OCI-LY7 (cell line): ENCODE data around the gene ABHD6. TPM values are rescaled to one million over a fixed set of nuclear protein-coding genes. Genes with fewer than 3 reads are reported as not detected.

Experiments
- BruUV-seq: library from RNA; stranded (reverse); fragments of 400-500 nt; replicated peaks from 2 replicates; lab custom pipeline; 2021; lab: Mats Ljungman, UMichigan
- CTCF ChIA-PET: fragments of 300-600 bp; sonication (Branson Sonifier 250); formaldehyde crosslinking; loops from one replicate; lab custom pipeline; 2022; ENCODE audit warnings: antibody characterized with exemption; ENCODE audit not compliant: unreplicated experiment; lab: Charles Lee
- POLR2A ChIA-PET: fragments of 300-600 bp; sonication (Branson Sonifier 250); formaldehyde crosslinking; loops from one replicate; lab custom pipeline; 2022; ENCODE audit warnings: antibody characterized with exemption; lab: Charles Lee
- DNase-seq: peaks from one replicate; pipeline ENCODE4 v3.0.0-alpha.2; 2015; ENCODE audit warnings: low spot score
- H2AFZ ChIP-seq: fragments of 200-600 bp; sonication (generic), shearing (Covaris generic); 2 replicates; pipeline ENCODE4 v1.6.1; 2014; ENCODE audit warnings: mild to moderate bottlenecking, antibody characterized with exemption, low read length, moderate library complexity
- H3K27ac ChIP-seq: fragments of 200-600 bp; sonication (generic); 2 replicates; pipeline ENCODE4 v1.5.1; 2014; ENCODE audit warnings: mixed run types, low read depth, mild to moderate bottlenecking, moderate library complexity, low read length, inconsistent platforms; ENCODE audit not compliant: poor library complexity, severe bottlenecking
- H3K36me3 ChIP-seq: fragments of 200-600 bp; sonication (generic); 2 replicates; pipeline ENCODE4 v1.6.1; 2014; ENCODE audit warnings: mild to moderate bottlenecking, antibody characterized with exemption, low read length, moderate library complexity, mixed read lengths; ENCODE audit not compliant: insufficient read depth
- H3K4me1 ChIP-seq: fragments of 200-600 bp; sonication (generic); 2 replicates; pipeline ENCODE4 v1.5.1; 2014; ENCODE audit warnings: mild to moderate bottlenecking, low read length; ENCODE audit not compliant: insufficient read depth, poor library complexity, severe bottlenecking
- H3K4me2 ChIP-seq: fragments of 200-600 bp; sonication (generic); 2 replicates; pipeline ENCODE4 v1.6.1; 2014; ENCODE audit warnings: mild to moderate bottlenecking, low read length
- H3K4me3 ChIP-seq: fragments of 200-600 bp; sonication (generic); 2 replicates; pipeline ENCODE4 v1.5.1; 2014; ENCODE audit warnings: mild to moderate bottlenecking, low read depth, low read length; ENCODE audit not compliant: poor library complexity, severe bottlenecking
- H3K79me2 ChIP-seq: fragments of 200-600 bp; sonication (generic); 2 replicates; pipeline ENCODE4 v1.6.1; 2016; ENCODE audit warnings: low read depth, mild to moderate bottlenecking, low read length, moderate library complexity, mixed read lengths; ENCODE audit not compliant: insufficient read depth
- H3K9me2 ChIP-seq: fragments of 200-600 bp; sonication (generic); 2 replicates; pipeline ENCODE4 v1.6.1; 2016; ENCODE audit warnings: mild to moderate bottlenecking, low read length, mixed read lengths; ENCODE audit not compliant: insufficient read depth
- H3K9me3 ChIP-seq: fragments of 200-600 bp; sonication (generic); 2 replicates; pipeline ENCODE4 v1.6.1; 2014; ENCODE audit warnings: mild to moderate bottlenecking, mixed run types, low read length, mixed read lengths
- H4K20me1 ChIP-seq: fragments of 200-600 bp; sonication (generic); 2 replicates; pipeline ENCODE4 v1.6.1; 2014; ENCODE audit warnings: mild to moderate bottlenecking, antibody characterized with exemption, low read length, moderate library complexity, mixed read lengths; ENCODE audit not compliant: insufficient read depth
- CTCF ChIP-seq: fragments of 200-600 bp; sonication (generic); conservative IDR thresholded peaks from 2 replicates; pipeline ENCODE4 v1.5.1; 2014; ENCODE audit warnings: mild to moderate bottlenecking, antibody characterized with exemption, low read length, moderate library complexity, mixed read lengths
- EZH2phosphoT487 ChIP-seq: fragments of 200-600 bp; sonication (generic); IDR thresholded peaks from 2 replicates; pipeline ENCODE4 v1.6.1; 2018; ENCODE audit warnings: low read depth, borderline replicate concordance, mild to moderate bottlenecking, mixed run types, antibody characterized with exemption, low read length, moderate library complexity, mixed read lengths
- intact Hi-C: fragments of 100-400 bp; cut with micrococcal nuclease; formaldehyde crosslinking; loops from one replicate; pipeline ENCODE4 v1.10.0; 2022; ENCODE audit not compliant: unreplicated experiment
- total RNA-seq, 2 experiments: library from RNA; depleted of rRNA in 1 of 2; stranded (reverse); fragments of >200 nt in 1 of 2; shearing (Covaris generic) in 1 of 2; gene quantifications; 2 replicates each; pipeline ENCODE4 v1.2.3, GENCODE V29; 2014 to 2022

Gene ABHD6
- total RNA-seq, 2 experiments from 2014 or later, result 5.8 to 10.7 TPM

DNA sequence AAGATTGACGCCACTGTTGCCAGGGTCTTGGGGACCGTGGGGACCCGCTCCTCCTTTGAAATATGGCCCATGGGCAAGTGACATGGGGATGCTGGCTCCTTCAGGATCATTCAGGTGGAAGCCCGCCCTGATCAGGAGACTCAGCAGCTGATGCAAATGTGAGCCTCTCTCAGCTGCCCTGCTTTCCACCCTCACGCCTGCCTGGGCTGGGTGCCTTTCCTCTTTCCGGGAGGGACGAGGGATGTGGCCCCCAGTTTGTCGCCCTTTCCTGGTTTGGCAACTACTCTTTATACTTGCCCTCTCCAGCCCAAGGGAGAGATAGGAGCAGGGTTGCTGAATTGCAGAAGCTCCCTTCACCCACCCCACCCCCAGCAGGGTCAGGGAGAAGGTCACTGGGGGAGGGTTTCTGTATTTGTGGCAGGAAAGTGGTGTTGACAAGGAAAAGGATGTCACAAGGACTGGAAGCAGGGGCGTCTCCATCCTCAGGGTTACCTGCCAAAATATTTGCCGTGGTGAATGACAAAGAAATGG, 48.6 kb upstream of the ABHD6 start:
- POLR2A ChIA-PET, result interaction anchor here (1.0 to 1.7 kb wide), 4 partner anchors 28 to 117 kb away, joined by 3 to 7 read pairs (median 4); partner anchors contain the start of genes HTD2 and RPP14
- H3K9me2 ChIP-seq, result no peaks in the 10 kb centered on the region
- intact Hi-C loops, result loop anchor here (5.0 to 10.0 kb wide), 2 partner anchors 48 to 446 kb away; partner anchors contain the start of gene ABHD6
- H3K4me3 ChIP-seq, result no peak overlapping the region
- no peaks in the 10 kb centered on the region for H3K4me1 ChIP-seq
- DNase-seq, result no peak
- no peak overlapping the region for H2AFZ ChIP-seq
- H3K36me3 ChIP-seq, result no peaks in the 10 kb centered on the region
- H3K79me2 ChIP-seq, result no peaks in the 10 kb centered on the region
- CTCF ChIA-PET, result interaction anchor here (1.7 to 1.8 kb wide), 2 partner anchors 28 to 50 kb away, joined by 5 to 10 read pairs; partner anchors contain the start of gene ABHD6
- no peak overlapping the region for H3K4me2 ChIP-seq
- H4K20me1 ChIP-seq, result no peaks in the 10 kb centered on the region
- no peak overlapping the region for H3K27ac ChIP-seq
- H3K9me3 ChIP-seq, result no peaks in the 10 kb centered on the region
- TF ChIP-seq EZH2phosphoT487 (no peak), CTCF (no peak)
- BruUV-seq, result no TSS peak

DNA sequence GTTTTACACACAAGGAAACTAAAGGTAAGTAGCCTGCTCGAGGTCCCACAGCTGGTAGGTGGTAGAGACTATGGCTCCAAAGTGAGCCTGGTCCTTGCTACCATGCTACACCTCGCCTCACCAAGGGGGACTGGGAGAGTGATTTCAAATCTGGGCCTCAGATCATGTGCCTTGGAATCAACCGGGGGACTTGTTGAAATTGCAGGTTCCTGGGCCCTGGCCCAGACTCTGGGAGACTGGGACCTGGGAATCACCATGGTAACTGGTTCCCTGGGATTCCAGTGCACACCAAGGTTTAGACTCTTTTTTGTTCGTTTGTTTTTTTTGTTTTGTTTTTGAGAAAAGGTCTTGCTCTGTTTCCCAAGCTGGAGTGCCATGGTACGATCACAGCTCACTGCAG, 47.9 kb upstream of the ABHD6 start:
- no peaks in the 10 kb centered on the region for H3K36me3 ChIP-seq
- H4K20me1 ChIP-seq, result no peaks in the 10 kb centered on the region
- H3K4me3 ChIP-seq, result no peak overlapping the region
- H3K27ac ChIP-seq, result no peak overlapping the region
- no peaks in the 10 kb centered on the region for H3K9me3 ChIP-seq
- CTCF ChIA-PET, result interaction anchor here (1.4 kb wide), 1 partner anchor 25 kb away, joined by 3 read pairs; no protein-coding TSS in a partner anchor
- intact Hi-C loops, result loop anchor here (5.0 to 10.0 kb wide), 2 partner anchors 48 to 445 kb away; partner anchors contain the start of gene ABHD6
- TF ChIP-seq EZH2phosphoT487, result no peak
- TF ChIP-seq CTCF, result no peak
- no peak for DNase-seq
- H3K4me2 ChIP-seq, result no peak overlapping the region
- H3K4me1 ChIP-seq, result no peaks in the 10 kb centered on the region
- H3K9me2 ChIP-seq, result no peaks in the 10 kb centered on the region
- no TSS peak for BruUV-seq
- H2AFZ ChIP-seq, result no peak overlapping the region
- no peaks in the 10 kb centered on the region for H3K79me2 ChIP-seq
- POLR2A ChIA-PET, result interaction anchor here (1.4 kb wide), 1 partner anchor 11 kb away, joined by 4 read pairs; no protein-coding TSS in a partner anchor

- H3K4me1 ChIP-seq, result no peaks in the 10 kb centered on the region
- ChIA-PET POLR2A (interaction anchor here (0.6 to 1.4 kb wide), 2 partner anchors 10 to 148 kb away, joined by 3 to 4 read pairs; no protein-coding TSS in a partner anchor), CTCF (interaction anchor here (0.5 to 1.4 kb wide), 2 partner anchors 25 to 29 kb away, joined by 3 read pairs; no protein-coding TSS in a partner anchor)
- H2AFZ ChIP-seq, result no peak overlapping the region
- no peaks in the 10 kb centered on the region for H3K79me2 ChIP-seq
- intact Hi-C loops, result no loop called here
- no peak overlapping the region for H3K27ac ChIP-seq
- H4K20me1 ChIP-seq, result no peaks in the 10 kb centered on the region
- TF ChIP-seq EZH2phosphoT487 (no peak), CTCF (no peak)
- no peak overlapping the region for H3K4me2 ChIP-seq
- H3K9me2 ChIP-seq, result no peaks in the 10 kb centered on the region
- DNase-seq, result no peak
- BruUV-seq, result no TSS peak
- H3K36me3 ChIP-seq, result no peaks in the 10 kb centered on the region
- H3K4me3 ChIP-seq, result no peak overlapping the region
- no peaks in the 10 kb centered on the region for H3K9me3 ChIP-seq
These were observed 47.3 kb upstream of the ABHD6 start for GRCh38 chr3:58190291-58190690.
